Activated naive CD8-positive, alpha-beta T cell treated with anti-CD3 and anti-CD28 coated beads for 36 hours (primary cell): ENCODE results near the gene DUSP19. TPM values are rescaled to one million over a fixed set of nuclear protein-coding genes. Genes with fewer than 3 reads are reported as not detected.

Source experiments
- DNase-seq: peaks from one replicate; pipeline ENCODE4 v3.0.0; 2021
- H3K27ac Mint-ChIP-seq: one replicate; pipeline ENCODE4 v1.8.0; 2022; ENCODE audit warnings: mild to moderate bottlenecking, moderate library complexity, mixed read lengths
- H3K27me3 Mint-ChIP-seq: one replicate; pipeline ENCODE4 v1.8.0; 2022; ENCODE audit warnings: mild to moderate bottlenecking, mixed read lengths
- H3K36me3 Mint-ChIP-seq: one replicate; pipeline ENCODE4 v1.8.0; 2021; ENCODE audit warnings: mild to moderate bottlenecking, mixed read lengths
- H3K4me1 Mint-ChIP-seq: one replicate; pipeline ENCODE4 v1.8.0; 2021; ENCODE audit warnings: mixed read lengths
- H3K4me3 Mint-ChIP-seq: one replicate; pipeline ENCODE4 v1.8.0; 2022; ENCODE audit warnings: mild to moderate bottlenecking, moderate library complexity, mixed read lengths
- H3K9me3 Mint-ChIP-seq: one replicate; pipeline ENCODE4 v1.8.0; 2022; ENCODE audit warnings: mixed read lengths
- total RNA-seq, 2 experiments: library from RNA; stranded (reverse); gene quantifications; one replicate each; pipeline ENCODE4 v1.2.3, GENCODE V29; 2021

The DUSP19 gene
- total RNA-seq, 2 experiments from 2014 or later = 2.0 to 2.9 TPM

DNA sequence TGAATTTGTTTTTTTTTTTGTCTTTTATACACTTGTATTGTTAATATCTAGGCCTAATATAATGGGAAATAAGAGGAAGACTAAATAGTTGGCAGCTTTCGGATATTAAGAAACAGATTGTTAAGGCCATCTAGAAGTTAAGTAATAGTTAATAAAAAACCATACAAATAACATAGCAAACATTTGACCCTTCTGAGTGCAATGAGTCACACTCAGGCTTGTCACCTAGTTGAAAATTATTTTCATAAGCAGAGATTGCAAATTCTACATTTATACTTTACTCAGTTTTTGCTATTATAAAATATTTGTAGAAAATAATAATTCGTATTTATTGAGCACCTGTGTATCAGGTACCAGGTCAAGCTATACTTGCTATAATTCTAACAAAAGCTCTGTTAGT is 48.1 kb downstream of the DUSP19 start:
- DNase-seq = no peak
- Mint-ChIP-seq H3K4me3 (peak overlapping the region; percentile 96), H3K4me1 (peaks cover 33% of the 10 kb centered on the region), H3K36me3 (peaks cover 30% of the 10 kb centered on the region), H3K9me3 (no peaks in the 10 kb centered on the region), H3K27me3 (peaks cover 10% of the 10 kb centered on the region), H3K27ac (no peak overlapping the region)

DNA sequence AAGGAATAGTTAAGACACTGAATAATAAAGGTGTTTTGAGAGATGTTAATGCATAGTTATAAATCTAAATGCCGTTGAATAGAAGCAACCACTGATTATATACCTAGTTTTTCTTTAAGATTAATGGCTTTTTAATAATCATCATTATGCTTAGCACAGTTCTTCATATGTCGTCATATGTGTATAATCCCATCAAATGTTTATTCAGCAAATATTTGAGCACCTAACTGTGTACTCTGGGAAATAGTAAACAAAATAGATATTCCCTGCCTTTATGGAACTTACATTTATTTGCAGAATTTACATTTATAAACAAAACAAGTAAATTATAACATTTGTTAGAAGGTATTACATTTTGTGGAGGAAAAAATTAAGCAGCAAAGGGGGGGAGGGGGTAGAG is 55.5 kb downstream of the DUSP19 start:
- H3K27ac Mint-ChIP-seq = no peak overlapping the region
- H3K4me1 Mint-ChIP-seq = peaks cover 19% of the 10 kb centered on the region
- DNase-seq = no peak
- H3K36me3 Mint-ChIP-seq = peaks cover 42% of the 10 kb centered on the region
- no peak overlapping the region for H3K4me3 Mint-ChIP-seq
- H3K9me3 Mint-ChIP-seq = no peaks in the 10 kb centered on the region
- H3K27me3 Mint-ChIP-seq = no peaks in the 10 kb centered on the region

DNA sequence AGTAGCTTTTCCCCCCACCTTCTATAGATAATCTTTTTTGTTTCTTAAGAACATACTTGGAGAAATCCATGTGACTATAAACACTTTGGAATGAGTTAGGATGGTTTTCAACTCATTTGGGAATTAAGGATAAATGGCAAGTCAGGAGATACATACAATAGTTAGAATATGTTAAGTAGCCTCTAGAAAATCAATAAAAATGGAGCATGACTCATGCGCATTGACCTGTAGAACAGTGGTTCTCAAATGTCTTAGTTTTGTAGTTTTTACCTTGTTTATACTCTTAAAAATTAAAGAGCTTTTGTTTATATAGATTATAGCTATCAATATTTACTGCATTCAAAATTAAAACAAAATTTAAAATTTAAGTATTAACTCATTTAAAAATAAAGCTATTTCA is 70.4 kb downstream of the DUSP19 start:
- peaks cover 8% of the 10 kb centered on the region for H3K4me1 Mint-ChIP-seq
- H3K27ac Mint-ChIP-seq = no peak overlapping the region
- peaks cover 72% of the 10 kb centered on the region for H3K36me3 Mint-ChIP-seq
- no peak overlapping the region for H3K4me3 Mint-ChIP-seq
- peaks cover 10% of the 10 kb centered on the region for H3K9me3 Mint-ChIP-seq
- H3K27me3 Mint-ChIP-seq = no peaks in the 10 kb centered on the region
- no peak for DNase-seq

DNA sequence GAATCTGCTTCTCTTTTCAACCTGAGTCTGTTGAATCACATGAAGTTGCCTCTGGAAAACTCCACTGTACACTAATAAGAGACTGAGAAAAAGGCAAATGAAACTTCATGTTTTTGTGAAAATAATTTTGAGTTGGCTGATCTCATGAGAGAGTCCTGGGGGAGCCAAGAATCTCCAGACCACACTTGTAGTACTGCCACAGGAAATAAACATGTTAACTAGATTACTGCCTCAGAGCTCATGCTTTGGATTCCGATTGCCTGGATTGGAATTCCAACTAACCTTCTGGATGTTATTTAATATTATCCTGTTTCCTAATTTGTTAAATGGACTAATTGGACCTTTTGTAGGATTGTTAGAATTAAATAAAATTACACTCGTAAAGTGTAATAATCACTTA is 70.9 kb downstream of the DUSP19 start:
- peaks cover 72% of the 10 kb centered on the region for H3K36me3 Mint-ChIP-seq
- no peak overlapping the region for H3K27ac Mint-ChIP-seq

More for the DNA sequence above, 70.9 kb downstream of the DUSP19 start:
- H3K4me1 Mint-ChIP-seq = peaks cover 8% of the 10 kb centered on the region
- DNase-seq = no peak
- no peaks in the 10 kb centered on the region for H3K27me3 Mint-ChIP-seq
- H3K9me3 Mint-ChIP-seq = peaks cover 5% of the 10 kb centered on the region
- H3K4me3 Mint-ChIP-seq = no peak overlapping the region

Other genes starting within 250 kb of the DUSP19 start
- gene FRZB, start 212.1 kb upstream of the DUSP19 start, total RNA-seq = not detected
- gene NCKAP1, start 40.3 kb upstream of the DUSP19 start, total RNA-seq = 1 to 10 TPM; 1.2 to 1.4 TPM
- 10 to 100 TPM; 37.4 to 38.7 TPM for gene NUP35, start 45.7 kb downstream of the DUSP19 start, total RNA-seq